ENCODE measurements around the gene RGS10. TPM values are rescaled to one million over a fixed set of nuclear protein-coding genes. Genes with fewer than 3 reads are reported as not detected.

The RGS10 gene
- total and polyA plus RNA-seq, 2 of the 8 experiments (the other 6 are each of a cell fraction or from before 2014, with no cell fraction given), result 5.5 to 13.1 TPM

DNA sequence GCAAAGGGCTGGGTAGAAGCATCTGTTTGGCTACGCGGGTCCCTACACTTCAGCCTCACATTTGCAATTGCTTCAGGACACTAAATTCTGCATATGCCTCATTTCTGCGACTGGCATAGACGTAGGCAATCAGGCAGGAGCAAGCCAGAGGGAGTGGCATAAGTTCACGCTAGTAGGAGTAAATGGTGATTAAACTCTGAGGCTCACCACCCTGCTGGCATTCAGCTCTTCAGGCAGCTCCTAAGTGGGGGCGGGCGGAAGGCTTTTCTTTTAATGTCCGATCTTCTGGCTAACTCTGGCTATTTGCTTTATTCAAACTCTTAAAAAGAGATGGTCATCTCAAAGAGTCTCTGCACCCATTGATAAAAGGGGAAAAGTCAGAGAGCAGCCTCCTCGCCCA is 45.3 kb downstream of the RGS10 start:
- Histone ChIP-seq H2BK120ac (replicated peaks; ENCODE audit: low read depth, low read length) (no peak overlapping the region), H3K18ac (ENCODE audit: extremely low read depth, low read length) (no peak overlapping the region; the same call in 1 of the 2 replicates), H4K8ac (ENCODE audit: extremely low read depth, insufficient read depth, low read length) (no peak overlapping the region; the same call in 1 of the 2 replicates), H3K27ac (ENCODE audit: low read depth, low read length) (no peak overlapping the region), H3K56ac (replicated peaks; ENCODE audit: insufficient read length, low read depth, low read length) (no peak overlapping the region), H4K5ac (ENCODE audit: insufficient read length, low read depth, low read length) (no peak overlapping the region), H3K23me2 (ENCODE audit: low read depth, low read length) (no peaks in the 10 kb centered on the region), H2BK20ac (ENCODE audit: low read length) (no peak overlapping the region), H2BK5ac (ENCODE audit: low read depth, low read length) (no peak overlapping the region), H3K4me2 (ENCODE audit: insufficient read depth in 1 of 2, low read depth in 2 of 2, low read length in 2 of 2) (no peak overlapping the region), H2AFZ (ENCODE audit: low read length) (no peak overlapping the region), H3K14ac (ENCODE audit: insufficient read length) (no peak overlapping the region), H3K4ac (replicated peaks; ENCODE audit: insufficient read length, low read depth, low read length) (no peak overlapping the region), H3K4me3 (ENCODE audit: extremely low read depth in 1 of 4, insufficient read depth in 2 of 4, low read depth in 3 of 4, low read length in 4 of 4) (no peak overlapping the region), H3K36me3 (ENCODE audit: control insufficient read depth in 2 of 4, insufficient read depth in 4 of 4, low read length in 3 of 4) (no peaks in the 10 kb centered on the region), H3K4me1 (replicated peaks in 1 of 4; ENCODE audit: control insufficient read depth in 3 of 4, insufficient read depth in 4 of 4, low read length in 3 of 4) (peaks cover 0 to 4% (median 0%) of the 10 kb centered on the region in 4 experiments; a peak in 3 of 7 replicates), H3K79me2 (ENCODE audit: control insufficient read depth in 1 of 2, insufficient read depth in 2 of 2, low read length in 2 of 2) (no peaks in the 10 kb centered on the region), H2BK15ac (ENCODE audit: low read length) (no peak overlapping the region), H3K9me3 (ENCODE audit: insufficient read depth in 2 of 2, low read depth in 1 of 2, low read length in 1 of 2) (no peaks in the 10 kb centered on the region), H2BK12ac (ENCODE audit: low read depth, low read length) (no peak overlapping the region), H4K91ac (replicated peaks; ENCODE audit: insufficient read length, low read length) (no peak overlapping the region), H2AK5ac (ENCODE audit: low read depth, low read length) (no peak overlapping the region), H3K23ac (ENCODE audit: insufficient read length) (no peak overlapping the region), H3K79me1 (ENCODE audit: low read depth, low read length) (no peaks in the 10 kb centered on the region), H3K27me3 (replicated peaks in 1 of 4; ENCODE audit: control insufficient read depth in 3 of 4, extremely low read depth in 1 of 4, insufficient read depth in 3 of 4, low read length in 3 of 4) (no peaks in the 10 kb centered on the region; a peak in 2 of 7 replicates), H4K20me1 (replicated peaks in 1 of 2; ENCODE audit: control insufficient read depth in 1 of 2, insufficient read depth in 2 of 2, low read length in 2 of 2) (peaks cover 0 to 1% of the 10 kb centered on the region in 2 experiments), H3K9ac (replicated peaks in 1 of 4; ENCODE audit: extremely low read depth in 1 of 4, low read depth in 3 of 4, low read length in 3 of 4) (no peak overlapping the region; a peak in 1 of 7 replicates)
- FAIRE-seq, result no peak
- CTCF ChIA-PET (ENCODE audit: partially characterized antibody), result interaction anchor here (1.0 to 1.5 kb wide), 2 partner anchors 47 to 52 kb away, joined by 3 to 5 read pairs; no protein-coding TSS in a partner anchor
- no peak for DNase-seq (ENCODE audit: low read depth in 1 of 2, low spot score in 2 of 2)
- POLR2A ChIA-PET (ENCODE audit: partially characterized antibody), result no interaction called here
- 92% methylated on average over 9 of the region's 9 CpGs; no CpG with 5 or more reads in 1 of the 2 experiments for WGBS, 2 experiments (ENCODE audit: extremely low coverage in 1 of 2, insufficient coverage in 1 of 2, insufficient read length in 1 of 2, insufficient replicate concordance in 2 of 2, low coverage in 1 of 2, low lambda C conversion rate in 2 of 2, missing lambda C conversion rate in 1 of 2)
- TF ChIP-seq ZNF274 (IDR thresholded peaks at IDR 0.05; ENCODE audit: borderline replicate concordance, extremely low read depth, low read length) (no peak), FOSL1 (IDR thresholded peaks at IDR 0.05; ENCODE audit: insufficient read depth, low read depth, low read length) (no peak), CTBP2 (IDR thresholded peaks at IDR 0.05; ENCODE audit: borderline replicate concordance, insufficient read depth, insufficient read length, low read length) (no peak)

Data from H1 (cell line).